GM21786 (cell line): ENCODE measurements around the gene CEP83.
A peak's percentile ranks its signal among the peaks of the same experiment; 100 is the strongest.
"Not testable (repeated sequence)": the region's sequence is repeated elsewhere in the genome, so short reads cannot be mapped to it uniquely, and the experiment has no call there.

Source experiments
- ATAC-seq: cut with Tn5 transposase; IDR thresholded peaks from one replicate; pipeline ENCODE4 v1.9.1; 2021; ENCODE audit not compliant: unreplicated experiment

The CEP83 gene

GRCh38 chr12:94459728-94460615 is at the start of gene CEP83:
CEP83 (minus strand) TSS chr12:94459867; CDS start chr12:94412490, 47,377 bp downstream.
- peak; percentile 98 for ATAC-seq

GRCh38 chr12:94509317-94509716 is 49.6 kb upstream of the CEP83 start:
- no peak for ATAC-seq

GRCh38 chr12:94507455-94507854 is 47.8 kb upstream of the CEP83 start:
- ATAC-seq = no peak

GRCh38 chr12:94504386-94504785 is 44.7 kb upstream of the CEP83 start:
- no peak for ATAC-seq

GRCh38 chr12:94503619-94504018 is 44.0 kb upstream of the CEP83 start:
- ATAC-seq = no peak

GRCh38 chr12:94500831-94501567 is 41.3 kb upstream of the CEP83 start:
- no peak for ATAC-seq

GRCh38 chr12:94498698-94499097 is 39.0 kb upstream of the CEP83 start:
- no peak for ATAC-seq

GRCh38 chr12:94498073-94498472 is 38.4 kb upstream of the CEP83 start:
- no peak for ATAC-seq

GRCh38 chr12:94495445-94496115 is 35.9 kb upstream of the CEP83 start:
- no peak for ATAC-seq

- ATAC-seq = no peak
Observed at GRCh38 chr12:94491489-94491888, 31.8 kb upstream of the CEP83 start.

- ATAC-seq = peak; percentile 99
Observed at GRCh38 chr12:94488463-94488862, 28.8 kb upstream of the CEP83 start.

GRCh38 chr12:94481734-94482133 is 22.1 kb upstream of the CEP83 start:
- no peak for ATAC-seq

- no peak for ATAC-seq
Observed at GRCh38 chr12:94469522-94469921, 9.9 kb upstream of the CEP83 start.

GRCh38 chr12:94460616-94460959 is 921 bp upstream of the CEP83 start:
- ATAC-seq = no peak

GRCh38 chr12:94458877-94459727 is 565 bp downstream of the CEP83 start:
- ATAC-seq = peak; percentile 31

GRCh38 chr12:94457311-94457710 is 2.4 kb downstream of the CEP83 start:
- ATAC-seq = no peak

- not testable (repeated sequence) for ATAC-seq
Observed at GRCh38 chr12:94454318-94454717, 5.3 kb downstream of the CEP83 start.

- ATAC-seq = no peak
Observed at GRCh38 chr12:94445662-94446061, 14.0 kb downstream of the CEP83 start.

- ATAC-seq = no peak
Observed at GRCh38 chr12:94437303-94437702, 22.4 kb downstream of the CEP83 start.

GRCh38 chr12:94435511-94435927 is 24.1 kb downstream of the CEP83 start:
- no peak for ATAC-seq

- ATAC-seq = no peak
Observed at GRCh38 chr12:94434171-94434570, 25.5 kb downstream of the CEP83 start.
